Neutrophil (primary cell): Measurements from ENCODE around the gene ANK3.

Experiments used
- H3K27ac ChIP-seq: fragments of 200-600 bp; sonication (generic); 2 replicates; pipeline ENCODE4 v1.5.1; 2016; ENCODE audit warnings: mild to moderate bottlenecking, moderate library complexity
- H3K27me3 ChIP-seq: fragments of 200-600 bp; sonication (generic); 2 replicates; pipeline ENCODE4 v1.6.0; 2016; ENCODE audit warnings: mild to moderate bottlenecking
- H3K36me3 ChIP-seq: fragments of 200-600 bp; sonication (generic); 2 replicates; pipeline ENCODE4 v1.5.1; 2017
- H3K4me1 ChIP-seq, 2 experiments: fragments of 200-600 bp in 1 of 2; sonication (generic) in 1 of 2; 1 replicate in 1 of 2; 2 replicates in 1 of 2; pipeline versions ENCODE4 v1.5.1 to v1.6.1; 2013 to 2016; ENCODE audit warnings: low read depth in 1 of 2, low read length in 1 of 2, mild to moderate bottlenecking in 1 of 2, moderate library complexity in 1 of 2; ENCODE audit not compliant: control insufficient read depth in 1 of 2, insufficient read depth in 1 of 2
- H3K4me3 ChIP-seq, 2 experiments: fragments of 200-600 bp in 1 of 2; sonication (generic) in 1 of 2; 1 replicate in 1 of 2; 2 replicates in 1 of 2; pipeline ENCODE4 v1.5.1; 2013 to 2016; ENCODE audit warnings: low read depth in 1 of 2, low read length in 1 of 2, mild to moderate bottlenecking in 1 of 2, moderate library complexity in 1 of 2
- H3K9me3 ChIP-seq: fragments of 200-600 bp; sonication (generic); 2 replicates; pipeline ENCODE4 v1.5.1; 2016
- TF ChIP-seq, protein P1 (sequence below): fragments of 200-600 bp; sonication (generic); IDR thresholded peaks from 2 replicates; pipeline ENCODE4 v1.5.1; 2016; ENCODE audit warnings: antibody characterized with exemption

Gene ANK3

DNA sequence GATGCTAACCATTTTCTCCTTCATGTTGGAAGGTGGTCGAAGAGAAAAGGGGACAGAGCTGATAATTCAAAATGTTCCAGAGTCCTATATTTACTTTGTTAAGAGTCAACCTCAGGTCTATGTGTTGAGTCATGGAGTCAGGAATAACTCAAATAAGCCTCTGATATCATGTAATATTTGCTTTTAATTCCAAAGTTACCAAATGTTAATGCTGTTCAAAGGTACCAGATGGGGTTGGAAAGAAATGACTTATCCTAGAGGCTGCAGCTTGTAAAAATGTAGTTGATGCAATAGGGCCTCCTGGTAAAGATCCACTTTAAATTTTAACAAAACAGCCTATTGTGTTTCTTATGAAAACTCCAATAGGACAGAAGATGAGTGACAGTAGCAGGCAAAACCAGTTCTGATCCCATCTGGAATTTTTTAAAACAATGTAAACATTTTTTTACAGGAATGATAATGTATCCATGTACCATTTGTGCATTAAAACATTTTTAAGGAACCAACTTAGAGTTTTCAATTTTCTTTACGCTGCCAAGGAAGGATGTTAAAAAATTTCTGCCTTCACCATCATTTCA lies 218.2 kb downstream of the ANK3 start:
- H3K9me3 ChIP-seq: no peaks in the 10 kb centered on the region
- H3K4me3 ChIP-seq: no peak overlapping the region
- no peaks in the 10 kb centered on the region for H3K36me3 ChIP-seq
- H3K27me3 ChIP-seq: no peaks in the 10 kb centered on the region
- no peak overlapping the region for H3K27ac ChIP-seq
- TF ChIP-seq, protein P1, sequence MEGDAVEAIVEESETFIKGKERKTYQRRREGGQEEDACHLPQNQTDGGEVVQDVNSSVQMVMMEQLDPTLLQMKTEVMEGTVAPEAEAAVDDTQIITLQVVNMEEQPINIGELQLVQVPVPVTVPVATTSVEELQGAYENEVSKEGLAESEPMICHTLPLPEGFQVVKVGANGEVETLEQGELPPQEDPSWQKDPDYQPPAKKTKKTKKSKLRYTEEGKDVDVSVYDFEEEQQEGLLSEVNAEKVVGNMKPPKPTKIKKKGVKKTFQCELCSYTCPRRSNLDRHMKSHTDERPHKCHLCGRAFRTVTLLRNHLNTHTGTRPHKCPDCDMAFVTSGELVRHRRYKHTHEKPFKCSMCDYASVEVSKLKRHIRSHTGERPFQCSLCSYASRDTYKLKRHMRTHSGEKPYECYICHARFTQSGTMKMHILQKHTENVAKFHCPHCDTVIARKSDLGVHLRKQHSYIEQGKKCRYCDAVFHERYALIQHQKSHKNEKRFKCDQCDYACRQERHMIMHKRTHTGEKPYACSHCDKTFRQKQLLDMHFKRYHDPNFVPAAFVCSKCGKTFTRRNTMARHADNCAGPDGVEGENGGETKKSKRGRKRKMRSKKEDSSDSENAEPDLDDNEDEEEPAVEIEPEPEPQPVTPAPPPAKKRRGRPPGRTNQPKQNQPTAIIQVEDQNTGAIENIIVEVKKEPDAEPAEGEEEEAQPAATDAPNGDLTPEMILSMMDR: no peak
- H3K4me1 ChIP-seq: no peaks in the 10 kb centered on the region

DNA sequence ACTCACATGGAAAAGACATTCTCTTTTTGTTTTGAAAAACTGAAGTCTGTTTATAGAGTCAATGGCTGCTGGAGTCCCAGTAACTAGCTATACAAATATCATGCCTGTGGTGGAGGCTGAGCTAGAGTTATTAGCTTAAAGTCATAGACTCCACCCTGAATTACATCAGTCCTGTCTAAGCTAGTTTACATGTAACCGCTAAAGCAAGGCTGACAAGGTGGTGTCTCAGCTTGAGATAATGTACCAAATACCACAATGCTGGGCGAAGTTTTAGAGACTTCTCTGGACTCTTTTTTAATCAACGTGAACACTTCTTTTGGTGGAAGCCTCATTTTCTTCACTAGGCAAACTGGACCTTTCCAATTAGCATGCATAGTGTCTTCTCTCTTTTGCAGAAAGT lies 219.4 kb downstream of the ANK3 start:
- no peaks in the 10 kb centered on the region for H3K36me3 ChIP-seq
- no peak overlapping the region for H3K4me3 ChIP-seq
- H3K9me3 ChIP-seq: no peaks in the 10 kb centered on the region
- H3K4me1 ChIP-seq: no peaks in the 10 kb centered on the region
- no peak overlapping the region for H3K27ac ChIP-seq
- H3K27me3 ChIP-seq: no peaks in the 10 kb centered on the region
- TF ChIP-seq, protein P1: no peak

DNA sequence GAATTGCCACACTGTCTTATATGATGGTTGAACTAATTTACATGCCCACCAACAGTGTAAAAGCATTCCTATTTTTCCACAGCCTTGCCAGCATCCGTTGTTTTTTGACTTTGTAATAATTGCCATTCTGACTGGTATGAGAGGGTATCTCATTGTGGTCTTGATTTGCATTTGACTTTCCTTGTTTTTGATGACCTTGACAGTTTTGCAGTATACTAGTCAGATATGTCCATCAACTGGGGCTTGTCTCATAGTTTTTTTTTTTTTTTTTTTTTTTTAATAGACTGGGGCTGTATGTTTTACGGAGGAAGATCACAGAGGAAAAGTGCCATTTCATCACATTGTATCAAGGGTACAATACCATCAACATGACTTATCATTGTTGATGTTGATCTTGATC lies 220.6 kb downstream of the ANK3 start:
- H3K27me3 ChIP-seq: no peaks in the 10 kb centered on the region
- H3K4me1 ChIP-seq: no peaks in the 10 kb centered on the region
- no peaks in the 10 kb centered on the region for H3K36me3 ChIP-seq
- H3K9me3 ChIP-seq: no peaks in the 10 kb centered on the region
- no peak overlapping the region for H3K4me3 ChIP-seq
- no peak overlapping the region for H3K27ac ChIP-seq
- TF ChIP-seq, protein P1: no peak

DNA sequence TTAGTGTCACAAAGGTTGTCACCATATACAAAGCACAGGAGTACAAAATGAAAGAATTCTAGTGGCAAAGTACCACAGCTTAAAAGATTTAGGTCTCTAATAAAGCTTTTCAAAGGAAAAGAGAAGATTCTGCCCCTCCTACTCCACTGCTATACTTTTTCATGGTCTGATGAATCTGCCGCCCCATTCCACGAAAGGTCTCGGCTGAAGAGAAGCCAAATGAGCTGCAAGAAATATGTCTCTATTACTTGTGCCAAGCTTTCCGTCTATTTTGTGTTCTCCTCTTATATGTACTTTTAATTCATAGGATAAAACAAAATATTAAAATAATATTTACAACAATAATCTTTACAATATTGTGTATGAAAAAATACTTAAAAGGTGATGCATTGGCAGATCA lies 222.6 kb downstream of the ANK3 start:
- Histone ChIP-seq H3K27ac (no peak overlapping the region), H3K4me1 (no peaks in the 10 kb centered on the region), H3K9me3 (no peaks in the 10 kb centered on the region), H3K36me3 (no peaks in the 10 kb centered on the region), H3K27me3 (no peaks in the 10 kb centered on the region), H3K4me3 (no peak overlapping the region)
- TF ChIP-seq, protein P1: no peak

DNA sequence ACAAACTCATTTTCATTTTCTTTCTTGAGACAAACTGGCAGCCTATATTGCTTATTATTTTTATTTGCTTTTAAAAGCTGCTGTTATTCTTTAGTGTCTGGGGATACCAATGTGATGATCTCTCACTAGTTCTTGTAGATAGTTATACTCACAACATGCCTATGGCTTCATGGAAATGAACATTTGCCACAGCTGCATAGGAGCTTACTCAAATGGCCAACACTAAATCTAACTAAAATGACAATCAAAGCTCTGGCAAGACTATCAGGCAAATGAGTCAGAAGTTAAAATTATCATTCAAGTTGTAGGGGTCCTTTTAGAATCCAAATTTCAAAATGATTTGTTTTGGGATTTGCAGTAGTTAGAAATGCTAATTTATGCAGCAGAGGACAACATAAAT lies 225.9 kb downstream of the ANK3 start:
- TF ChIP-seq, protein P1: no peak

DNA sequence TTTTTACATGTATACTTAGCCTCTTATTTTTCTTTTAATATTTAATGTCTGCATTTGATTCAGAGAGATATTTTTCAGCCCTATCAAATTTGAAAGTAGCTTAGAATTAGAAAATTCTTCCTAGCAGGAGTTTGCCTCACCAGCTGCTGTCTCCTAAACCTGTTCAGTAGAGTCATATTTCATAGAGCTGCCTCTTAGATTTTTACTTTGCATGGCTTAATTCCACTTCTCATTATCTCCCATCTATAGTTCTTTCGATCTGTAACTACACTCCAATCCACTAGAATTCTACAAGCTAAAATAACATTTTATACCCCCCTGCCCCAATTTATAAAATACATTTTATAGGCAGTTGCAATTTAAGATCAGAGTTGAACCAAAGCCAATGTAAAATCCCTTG lies 227.0 kb downstream of the ANK3 start:
- TF ChIP-seq, protein P1: no peak
- Histone ChIP-seq H3K4me3 (no peak overlapping the region), H3K4me1 (no peaks in the 10 kb centered on the region), H3K27me3 (no peaks in the 10 kb centered on the region), H3K9me3 (no peaks in the 10 kb centered on the region), H3K36me3 (no peaks in the 10 kb centered on the region), H3K27ac (no peak overlapping the region)

More for the DNA sequence above, 225.9 kb downstream of the ANK3 start:
- Histone ChIP-seq H3K4me3 (no peak overlapping the region), H3K27ac (no peak overlapping the region), H3K27me3 (no peaks in the 10 kb centered on the region), H3K4me1 (no peaks in the 10 kb centered on the region), H3K9me3 (no peaks in the 10 kb centered on the region), H3K36me3 (no peaks in the 10 kb centered on the region)
